Astrocyte of the spinal cord (primary cell): ENCODE data around the gene PIP4K2A.

Source experiments
- DNase-seq: peaks from one replicate; pipeline ENCODE4 v3.0.0; 2011; ENCODE audit warnings: low read depth, low spot score
- H3K4me3 ChIP-seq: 2 replicates; pipeline ENCODE4 v1.5.1; 2011; ENCODE audit warnings: low read depth, mild to moderate bottlenecking, low read length, moderate library complexity
- in situ Hi-C: cut with HindIII; loops from 2 replicates; pipeline ENCODE4 v1.10.0; 2017; ENCODE audit warnings: low sequenced_read_pairs
- TF ChIP-seq, protein P1 (sequence below): IDR thresholded peaks from 2 replicates; pipeline ENCODE4 v1.5.1; 2012; ENCODE audit warnings: low read depth, mild to moderate bottlenecking, low read length, inconsistent platforms

The PIP4K2A gene

DNA sequence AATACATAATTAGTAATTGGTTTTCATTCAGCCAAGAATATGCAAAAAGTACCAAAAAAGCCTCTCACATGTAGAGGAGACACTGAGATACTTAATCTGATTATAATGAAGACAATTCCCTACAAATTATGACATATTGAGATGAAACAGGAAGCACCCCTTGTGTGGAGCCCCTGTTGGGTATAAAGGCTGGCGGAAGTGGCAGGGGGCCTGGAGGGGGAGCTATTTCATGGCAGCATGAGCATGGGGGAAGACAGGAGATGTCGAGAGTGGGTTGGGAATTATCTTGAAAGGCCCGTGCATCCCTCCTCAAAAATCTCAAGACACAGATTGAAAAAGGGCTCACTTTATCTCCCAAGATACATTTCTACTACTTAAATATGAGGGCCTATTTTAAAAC lies 96.9 kb downstream of the PIP4K2A start:
- no peak overlapping the region for H3K4me3 ChIP-seq
- TF ChIP-seq, protein P1, sequence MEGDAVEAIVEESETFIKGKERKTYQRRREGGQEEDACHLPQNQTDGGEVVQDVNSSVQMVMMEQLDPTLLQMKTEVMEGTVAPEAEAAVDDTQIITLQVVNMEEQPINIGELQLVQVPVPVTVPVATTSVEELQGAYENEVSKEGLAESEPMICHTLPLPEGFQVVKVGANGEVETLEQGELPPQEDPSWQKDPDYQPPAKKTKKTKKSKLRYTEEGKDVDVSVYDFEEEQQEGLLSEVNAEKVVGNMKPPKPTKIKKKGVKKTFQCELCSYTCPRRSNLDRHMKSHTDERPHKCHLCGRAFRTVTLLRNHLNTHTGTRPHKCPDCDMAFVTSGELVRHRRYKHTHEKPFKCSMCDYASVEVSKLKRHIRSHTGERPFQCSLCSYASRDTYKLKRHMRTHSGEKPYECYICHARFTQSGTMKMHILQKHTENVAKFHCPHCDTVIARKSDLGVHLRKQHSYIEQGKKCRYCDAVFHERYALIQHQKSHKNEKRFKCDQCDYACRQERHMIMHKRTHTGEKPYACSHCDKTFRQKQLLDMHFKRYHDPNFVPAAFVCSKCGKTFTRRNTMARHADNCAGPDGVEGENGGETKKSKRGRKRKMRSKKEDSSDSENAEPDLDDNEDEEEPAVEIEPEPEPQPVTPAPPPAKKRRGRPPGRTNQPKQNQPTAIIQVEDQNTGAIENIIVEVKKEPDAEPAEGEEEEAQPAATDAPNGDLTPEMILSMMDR, result no peak
- in situ Hi-C loops, result no loop called here
- DNase-seq, result no peak

DNA sequence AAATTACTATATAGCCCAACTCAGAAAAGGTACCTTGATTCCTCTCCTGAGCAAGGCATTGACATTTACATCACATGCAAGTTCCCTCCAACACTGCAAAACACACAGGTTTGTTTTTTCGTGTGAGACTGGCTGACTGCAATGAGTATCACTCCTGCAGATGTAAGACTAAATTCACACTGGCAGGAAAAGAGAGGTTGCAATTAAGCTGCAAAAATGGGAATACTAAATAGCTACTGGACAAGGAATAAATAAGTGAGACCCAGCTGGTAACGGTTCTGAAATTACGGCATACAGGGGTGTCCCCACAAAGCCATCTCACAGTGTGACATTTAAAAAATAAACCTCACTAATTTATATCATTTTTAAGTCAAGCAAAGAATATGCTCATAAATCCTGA lies 97.3 kb downstream of the PIP4K2A start:
- in situ Hi-C loops, result no loop called here
- H3K4me3 ChIP-seq, result no peak overlapping the region
- DNase-seq, result no peak
- TF ChIP-seq, protein P1, result no peak

DNA sequence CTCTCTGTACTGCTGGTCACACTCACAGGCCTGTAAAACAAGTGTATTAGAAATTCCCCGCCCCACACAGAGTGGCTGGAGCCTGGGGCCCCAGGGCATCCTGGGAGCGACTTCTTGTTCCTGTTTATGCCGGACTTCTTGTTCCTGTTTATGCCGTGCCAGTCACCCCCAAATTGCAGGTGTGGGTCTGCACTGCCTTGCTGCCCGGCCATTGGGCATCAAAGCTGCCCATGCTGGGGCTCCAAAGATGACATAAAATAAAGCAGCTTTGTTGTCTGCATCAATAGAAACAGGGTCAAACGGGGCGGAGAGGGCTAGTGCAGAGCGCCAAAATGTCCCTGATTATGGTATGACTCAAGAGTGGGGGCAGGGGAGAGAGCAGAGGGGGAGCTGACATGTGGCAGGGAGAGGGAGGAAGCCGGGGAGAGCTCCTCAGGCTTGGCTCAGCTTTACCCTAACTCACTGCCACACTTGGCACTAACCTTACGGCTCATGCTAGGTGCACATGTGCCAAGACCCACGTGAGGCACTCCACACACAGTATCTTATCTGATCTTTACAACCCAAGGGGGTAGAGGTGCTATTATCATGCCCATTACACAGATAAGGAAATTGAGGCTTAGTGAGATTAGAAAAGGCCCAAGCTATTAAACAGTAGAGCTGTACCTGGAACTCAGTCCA lies 98.4 kb downstream of the PIP4K2A start:
- H3K4me3 ChIP-seq, result no peak overlapping the region
- TF ChIP-seq, protein P1, result no peak
- in situ Hi-C loops, result no loop called here
- DNase-seq, result no peak

DNA sequence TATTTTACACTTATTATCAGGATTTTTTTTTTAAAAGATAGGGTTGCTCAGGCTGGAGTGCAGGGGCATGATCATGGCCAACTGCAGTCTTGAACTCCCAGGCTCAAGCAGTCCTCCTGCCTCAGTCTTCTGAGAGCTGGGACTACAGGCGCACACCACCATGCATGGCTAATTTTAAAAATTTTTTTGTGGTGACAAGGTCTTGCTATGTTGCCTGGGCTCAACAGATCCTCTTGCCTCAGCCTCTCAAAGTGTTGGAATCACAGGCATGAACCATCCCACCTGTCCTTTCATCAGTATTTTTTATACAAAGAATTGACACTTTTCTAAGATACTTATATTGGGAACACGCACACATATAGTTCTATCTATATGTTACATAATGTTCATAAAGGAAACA lies 99.3 kb downstream of the PIP4K2A start:
- TF ChIP-seq, protein P1, result no peak
- in situ Hi-C loops, result no loop called here

DNA sequence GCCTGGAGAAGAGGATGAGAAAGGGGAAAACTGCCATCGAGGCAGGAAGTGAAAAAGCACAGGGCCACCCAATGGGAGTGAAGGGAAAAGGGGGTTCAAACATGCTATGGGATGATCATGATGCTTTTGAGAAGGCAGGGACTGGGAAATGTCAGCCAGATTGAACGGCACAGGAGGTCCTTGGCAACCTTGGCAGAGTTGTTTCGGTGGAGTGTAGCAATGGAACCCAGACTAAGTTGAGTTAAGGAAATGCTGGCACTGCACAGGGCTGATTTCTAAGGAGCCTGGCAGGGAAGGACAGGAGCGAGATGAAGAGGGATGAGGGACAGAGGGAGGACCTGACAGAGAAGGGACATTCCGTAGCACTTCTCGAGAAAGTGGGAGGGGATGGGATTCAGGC lies 101.4 kb downstream of the PIP4K2A start:
- TF ChIP-seq, protein P1, result no peak
- H3K4me3 ChIP-seq, result no peak overlapping the region
- in situ Hi-C loops, result no loop called here
- DNase-seq, result no peak

More for the DNA sequence above, 99.3 kb downstream of the PIP4K2A start:
- no peak overlapping the region for H3K4me3 ChIP-seq
- DNase-seq, result no peak

DNA sequence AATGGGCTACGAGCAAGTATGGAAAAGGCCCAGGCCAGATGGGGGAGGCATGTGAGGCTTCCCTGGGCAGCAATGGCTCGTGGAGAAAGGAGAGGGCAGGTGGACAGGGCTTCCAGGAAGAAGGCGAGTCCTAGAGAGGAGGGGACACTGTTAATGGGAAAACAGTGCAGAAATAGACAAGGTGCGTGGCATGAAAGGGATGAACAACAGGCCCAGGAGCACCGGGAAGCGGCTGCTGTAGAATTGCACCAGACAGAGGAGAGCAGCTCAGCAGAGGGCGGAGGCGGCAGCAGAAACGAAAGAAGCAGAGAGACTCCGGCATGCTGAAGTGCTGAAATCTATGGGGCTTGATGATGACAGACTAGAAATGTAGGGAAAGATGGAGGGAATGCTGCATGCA lies 102.1 kb downstream of the PIP4K2A start:
- DNase-seq, result no peak
- H3K4me3 ChIP-seq, result no peak overlapping the region
- TF ChIP-seq, protein P1, result no peak
- in situ Hi-C loops, result no loop called here
